Thyroid gland (tissue), 4 donors: Measurements from ENCODE around the gene TRIM68.

Source experiments
- CTCF ChIP-seq, 6 experiments: fragments of 200-600 bp in 3 of 6; fragments of 450-650 bp in 3 of 6; sonication (generic) in 3 of 6; IDR thresholded peaks; one replicate each; pipeline ENCODE4 v1.5.1; 2016 to 2019; ENCODE audit warnings: antibody characterized with exemption in 6 of 6, mild to moderate bottlenecking in 2 of 6, inconsistent platforms in 1 of 6, moderate library complexity in 1 of 6
- POLR2A ChIP-seq, 2 donors: fragments of 450-650 bp; IDR thresholded peaks; one replicate each; pipeline ENCODE4 v1.6.1; 2017; ENCODE audit warnings: antibody characterized with exemption in 2 of 2, mild to moderate bottlenecking in 2 of 2, moderate library complexity in 1 of 2

- TF ChIP-seq CTCF (IDR thresholded peaks at IDR 0.05) (no peak), POLR2A (IDR thresholded peaks at IDR 0.05) (no peak)
Measured at GRCh38 chr11:4565371-4565770, 42.7 kb downstream of the TRIM68 start.
